ENCODE results near the gene DHRS3. TPM values are rescaled to one million over a fixed set of nuclear protein-coding genes. Genes with fewer than 3 reads are reported as not detected.

The DHRS3 gene
- total and polyA plus RNA-seq, 2 of the 13 experiments (the other 11 are each of a cell fraction or from before 2014, with no cell fraction given) = 48.5 to 90.5 TPM

DNA sequence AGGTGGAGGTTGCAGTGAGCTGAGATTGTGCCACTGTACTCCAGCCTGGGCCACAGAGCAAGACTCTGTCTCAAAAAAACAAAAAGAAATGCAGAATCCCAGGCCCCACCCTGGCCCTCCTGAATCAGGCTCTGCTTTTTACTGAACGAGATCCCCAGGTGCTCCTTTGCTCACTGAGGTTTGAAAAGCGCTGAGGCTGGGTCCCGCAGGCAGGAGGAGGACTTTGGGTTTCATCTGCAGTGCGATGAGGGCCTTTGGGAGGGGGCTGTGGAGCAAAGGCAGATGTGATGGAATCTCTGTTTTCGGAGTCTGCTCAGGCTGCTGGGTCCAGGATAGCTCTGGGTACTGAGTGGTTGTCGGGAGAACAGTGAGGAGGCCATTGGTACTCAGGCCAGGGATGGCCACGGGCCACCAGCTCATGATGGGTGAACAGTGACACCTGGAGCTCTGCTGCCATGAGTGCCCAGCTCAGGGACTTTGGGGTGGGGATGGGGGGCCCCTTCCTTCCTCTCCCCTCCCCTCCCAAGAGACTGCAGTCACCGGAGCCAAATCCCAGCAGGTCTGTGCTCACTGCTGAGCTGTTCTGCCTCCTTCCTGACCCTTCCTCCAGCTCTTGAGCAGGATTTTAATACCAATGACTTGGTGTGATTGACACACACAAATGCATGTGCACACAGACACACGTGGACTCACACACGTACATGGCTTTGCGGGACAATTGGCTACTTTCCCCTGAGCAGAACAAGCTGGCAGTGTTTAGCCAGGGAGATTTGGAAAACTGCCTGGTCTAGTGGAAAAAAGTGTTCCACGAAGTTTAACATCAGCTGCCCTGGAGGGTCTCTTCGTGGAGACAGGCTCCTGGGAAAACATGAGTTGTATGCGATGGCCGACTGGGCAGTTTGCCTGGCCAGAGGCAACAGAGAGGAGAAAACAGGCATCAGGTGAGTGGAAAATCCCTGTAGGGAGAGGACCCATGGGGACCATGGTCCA lies 3.6 kb upstream of the DHRS3 start:
- WGBS (ENCODE audit: low lambda C conversion rate) = 91% methylated on average over 14 of the region's 15 CpGs
- Histone ChIP-seq H3K4me1 (ENCODE audit: insufficient read depth, low read length) (peaks cover 34% of the 10 kb centered on the region), H3K27ac (ENCODE audit: extremely low read length, insufficient read depth, low read length) (no peak overlapping the region), H3K9me3 (ENCODE audit: low read length) (no peaks in the 10 kb centered on the region), H3K36me3 (replicated peaks in 1 of 2; ENCODE audit: control insufficient read depth in 1 of 2, insufficient read depth in 2 of 2, low read length in 2 of 2) (no peaks in the 10 kb centered on the region), H3K4me3 (replicated peaks in 1 of 3; ENCODE audit: insufficient read depth in 1 of 3, low read depth in 2 of 3, low read length in 3 of 3) (no peak overlapping the region), H3K9ac (ENCODE audit: insufficient read depth, low read depth, low read length) (no peak overlapping the region), H3K4me2 (ENCODE audit: low read depth, low read length) (no peak overlapping the region), H3K27me3 (ENCODE audit: control insufficient read depth in 1 of 2, insufficient read depth in 2 of 2, low read length in 2 of 2) (peaks cover 0 to 3% of the 10 kb centered on the region in 2 experiments; a peak in 1 of 5 replicates), H4K20me1 (ENCODE audit: insufficient read depth, low read length) (no peaks in the 10 kb centered on the region), H3K79me2 (ENCODE audit: insufficient read depth, low read length) (peaks cover 17% of the 10 kb centered on the region), H2AFZ (ENCODE audit: low read length) (no peak overlapping the region)
- intact Hi-C loops (cut with micrococcal nuclease; ENCODE audit: unreplicated experiment) (no loop called here), in situ Hi-C loops (cut with HindIII; ENCODE audit: extremely low pct_ligation_motif_present, low pct_unique_long_range_greater_than_20kb) (loop anchor here (10.0 kb wide), 1 partner anchor 307 kb away; no protein-coding TSS in a partner anchor)
- DNase-seq (ENCODE audit: low spot score) (no peak), FAIRE-seq (no peak), ATAC-seq (no peak)
- TF ChIP-seq ZNF33A (CRISPR knock-in tag; IDR thresholded peaks at IDR 0.05; ENCODE audit: borderline replicate concordance) = no peak
- no peak for TF ChIP-seq TAF15 (IDR thresholded peaks at IDR 0.05; ENCODE audit: low read depth, low read length, poor library complexity, severe bottlenecking)
- no peak for TF ChIP-seq MTA3 (CRISPR knock-in tag; IDR thresholded peaks at IDR 0.05)
- no peak for TF ChIP-seq MXI1 (IDR thresholded peaks at IDR 0.05; ENCODE audit: borderline replicate concordance, low read depth, low read length)
- TF ChIP-seq, protein P1, sequence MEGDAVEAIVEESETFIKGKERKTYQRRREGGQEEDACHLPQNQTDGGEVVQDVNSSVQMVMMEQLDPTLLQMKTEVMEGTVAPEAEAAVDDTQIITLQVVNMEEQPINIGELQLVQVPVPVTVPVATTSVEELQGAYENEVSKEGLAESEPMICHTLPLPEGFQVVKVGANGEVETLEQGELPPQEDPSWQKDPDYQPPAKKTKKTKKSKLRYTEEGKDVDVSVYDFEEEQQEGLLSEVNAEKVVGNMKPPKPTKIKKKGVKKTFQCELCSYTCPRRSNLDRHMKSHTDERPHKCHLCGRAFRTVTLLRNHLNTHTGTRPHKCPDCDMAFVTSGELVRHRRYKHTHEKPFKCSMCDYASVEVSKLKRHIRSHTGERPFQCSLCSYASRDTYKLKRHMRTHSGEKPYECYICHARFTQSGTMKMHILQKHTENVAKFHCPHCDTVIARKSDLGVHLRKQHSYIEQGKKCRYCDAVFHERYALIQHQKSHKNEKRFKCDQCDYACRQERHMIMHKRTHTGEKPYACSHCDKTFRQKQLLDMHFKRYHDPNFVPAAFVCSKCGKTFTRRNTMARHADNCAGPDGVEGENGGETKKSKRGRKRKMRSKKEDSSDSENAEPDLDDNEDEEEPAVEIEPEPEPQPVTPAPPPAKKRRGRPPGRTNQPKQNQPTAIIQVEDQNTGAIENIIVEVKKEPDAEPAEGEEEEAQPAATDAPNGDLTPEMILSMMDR (CRISPR knock-in tag; IDR thresholded peaks at IDR 0.05) = peak; percentile 39; the same call in 1 of the 2 replicates
- TF ChIP-seq, protein P2, sequence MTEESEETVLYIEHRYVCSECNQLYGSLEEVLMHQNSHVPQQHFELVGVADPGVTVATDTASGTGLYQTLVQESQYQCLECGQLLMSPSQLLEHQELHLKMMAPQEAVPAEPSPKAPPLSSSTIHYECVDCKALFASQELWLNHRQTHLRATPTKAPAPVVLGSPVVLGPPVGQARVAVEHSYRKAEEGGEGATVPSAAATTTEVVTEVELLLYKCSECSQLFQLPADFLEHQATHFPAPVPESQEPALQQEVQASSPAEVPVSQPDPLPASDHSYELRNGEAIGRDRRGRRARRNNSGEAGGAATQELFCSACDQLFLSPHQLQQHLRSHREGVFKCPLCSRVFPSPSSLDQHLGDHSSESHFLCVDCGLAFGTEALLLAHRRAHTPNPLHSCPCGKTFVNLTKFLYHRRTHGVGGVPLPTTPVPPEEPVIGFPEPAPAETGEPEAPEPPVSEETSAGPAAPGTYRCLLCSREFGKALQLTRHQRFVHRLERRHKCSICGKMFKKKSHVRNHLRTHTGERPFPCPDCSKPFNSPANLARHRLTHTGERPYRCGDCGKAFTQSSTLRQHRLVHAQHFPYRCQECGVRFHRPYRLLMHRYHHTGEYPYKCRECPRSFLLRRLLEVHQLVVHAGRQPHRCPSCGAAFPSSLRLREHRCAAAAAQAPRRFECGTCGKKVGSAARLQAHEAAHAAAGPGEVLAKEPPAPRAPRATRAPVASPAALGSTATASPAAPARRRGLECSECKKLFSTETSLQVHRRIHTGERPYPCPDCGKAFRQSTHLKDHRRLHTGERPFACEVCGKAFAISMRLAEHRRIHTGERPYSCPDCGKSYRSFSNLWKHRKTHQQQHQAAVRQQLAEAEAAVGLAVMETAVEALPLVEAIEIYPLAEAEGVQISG (CRISPR knock-in tag; IDR thresholded peaks at IDR 0.05) = no peak
- no peak for TF ChIP-seq ZFP36 (IDR thresholded peaks at IDR 0.05; ENCODE audit: borderline replicate concordance, low read depth, low read length, partially characterized antibody)
- TF ChIP-seq KDM5A (IDR thresholded peaks at IDR 0.05; ENCODE audit: borderline replicate concordance, low read length) = no peak
- TF ChIP-seq NCOA2 (CRISPR knock-in tag; IDR thresholded peaks at IDR 0.05) = no peak
- TF ChIP-seq HNRNPLL (IDR thresholded peaks at IDR 0.05; ENCODE audit: low read depth, low read length, poor library complexity, severe bottlenecking) = no peak
- no peak for TF ChIP-seq ZSCAN30 (CRISPR knock-in tag; IDR thresholded peaks at IDR 0.05)
- TF ChIP-seq STAG1 (CRISPR knock-in tag; IDR thresholded peaks at IDR 0.05) = peak; percentile 36
- no peak for TF ChIP-seq ZKSCAN8 (CRISPR knock-in tag; IDR thresholded peaks at IDR 0.05; ENCODE audit: borderline replicate concordance)
- no peak for TF ChIP-seq ZMYM4 (CRISPR knock-in tag; IDR thresholded peaks at IDR 0.05)
- BruUV-seq (replicated peaks) = no TSS peak
- ChIA-PET CTCF (ENCODE audit: low intra/inter-chr PET ratio, low total read pairs) (no interaction called here), POLR2A (interaction anchor here (1.0 to 10.1 kb wide), 3 partner anchors 20 to 220 kb away, joined by 4 to 357 read pairs (median 127); no protein-coding TSS in a partner anchor)
